ENCODE data around the gene ROR2.

- TF ChIP-seq TAF1 (IDR thresholded peaks at IDR 0.05; ENCODE audit: borderline replicate concordance, insufficient read depth, low read length), result no peak
- no peak for TF ChIP-seq FOXP2 (optimal IDR thresholded peaks at IDR 0.05; ENCODE audit: borderline replicate concordance, extremely low read depth, extremely low read length, insufficient read depth)
- no peak for TF ChIP-seq POLR2AphosphoS5 (IDR thresholded peaks at IDR 0.05; ENCODE audit: low read depth, low read length)
- TF ChIP-seq SIN3A (IDR thresholded peaks at IDR 0.05; ENCODE audit: borderline replicate concordance, insufficient read depth, low read length), result no peak
- no peak for TF ChIP-seq REST (IDR thresholded peaks at IDR 0.05; ENCODE audit: insufficient read depth in 1 of 2, low read depth in 2 of 2, low read length in 2 of 2)
Measured at GRCh38 chr9:91519520-91520277, 430.3 kb downstream of the ROR2 start.
